Right lobe of liver (tissue), 6 donors: ENCODE measurements around the gene ANKRD13B. TPM values are rescaled to one million over a fixed set of nuclear protein-coding genes. Genes with fewer than 3 reads are reported as not detected.

Experiments used
- ATAC-seq, 4 donors: fragments of 200-7000 bp; cut with Tn5 transposase; one replicate each; pipeline ENCODE4 v1.9.1; 2020; ENCODE audit warnings: mild to moderate bottlenecking in 4 of 4, moderate library complexity in 4 of 4
- DNase-seq, 3 donors: peaks; one replicate each; pipeline ENCODE4 v3.0.0-alpha.2; 2020
- H3K27ac ChIP-seq, 3 donors: fragments of 200-600 bp; one replicate each; pipeline ENCODE4 v1.8.0; 2022
- H3K27me3 ChIP-seq, 2 donors: fragments of 200-600 bp; one replicate each; pipeline ENCODE4 v1.8.0; 2022
- H3K36me3 ChIP-seq, 4 donors: fragments of 200-600 bp; sonication (generic) in 1 of 4; one replicate each; pipeline versions ENCODE4 v1.5.1 to v1.8.0; 2017 to 2022; ENCODE audit warnings: control low read depth in 1 of 4
- H3K4me1 ChIP-seq, 4 donors: fragments of 200-600 bp; sonication (generic) in 1 of 4; one replicate each; pipeline versions ENCODE4 v1.5.1 to v1.8.0; 2017 to 2022; ENCODE audit warnings: control low read depth in 1 of 4
- H3K4me3 ChIP-seq, 3 donors: fragments of 200-600 bp; one replicate each; pipeline ENCODE4 v1.8.0; 2022
- H3K9me3 ChIP-seq, 4 donors: fragments of 200-600 bp; sonication (generic) in 1 of 4; one replicate each; pipeline versions ENCODE4 v1.5.1 to v1.8.0; 2017 to 2022; ENCODE audit warnings: control low read depth in 1 of 4
- POLR2A ChIP-seq: fragments of 450-650 bp; IDR thresholded peaks from one replicate; pipeline ENCODE4 v1.6.1; 2017; ENCODE audit warnings: antibody characterized with exemption, mild to moderate bottlenecking
- WGBS: methylation state at CpG from one replicate; pipeline ENCODE4 v1.1.6; 2018; ENCODE audit warnings: low coverage, low lambda C conversion rate; ENCODE audit not compliant: insufficient coverage; ENCODE audit errors: missing lambda C conversion rate; 5-methylcytosine and 5-hydroxymethylcytosine counted together
- intact Hi-C, 2 donors: fragments of 100-400 bp; cut with DNase I; formaldehyde crosslinking; loops; one replicate each; pipeline versions ENCODE4 v1.11.2 to v1.14.1; 2022
- total RNA-seq, 6 experiments: library from RNA; depleted of rRNA in 2 of 6; stranded (reverse); fragments of >200 nt in 2 of 6; fragmentation: NEBNext Ultra II Directional in 3 of 6; extraction: Animal tissue kit (Norgen Biotek cat#: 25700) in 3 of 6; gene quantifications; one replicate each; pipeline versions ENCODE4 v1.1.0 to v1.2.4, GENCODE V29; 2016 to 2023
- TF ChIP-seq, protein P1 (sequence below), 4 donors: fragments of 200-600 bp in 3 of 4; fragments of 450-650 bp in 1 of 4; IDR thresholded peaks; one replicate each; pipeline versions ENCODE4 v1.5.1 to v1.8.0; 2016 to 2022; ENCODE audit warnings: antibody characterized with exemption in 4 of 4, mild to moderate bottlenecking in 2 of 4
- donor health status: DM: no; HTN: yes; CAD: no.
- donor health status: DM: no; HTN: no; CAD: no.
- donor health status: DM: no; HTN: no; CAD: no.
- donor health status: DM: no; HTN: yes; CAD: no.
- donor health status: DM: no; HTN: yes; CAD: no.

ANKRD13B gene
- total RNA-seq, 6 experiments from 2014 or later, result 0.37 to 1.6 (median 0.88) TPM

DNA sequence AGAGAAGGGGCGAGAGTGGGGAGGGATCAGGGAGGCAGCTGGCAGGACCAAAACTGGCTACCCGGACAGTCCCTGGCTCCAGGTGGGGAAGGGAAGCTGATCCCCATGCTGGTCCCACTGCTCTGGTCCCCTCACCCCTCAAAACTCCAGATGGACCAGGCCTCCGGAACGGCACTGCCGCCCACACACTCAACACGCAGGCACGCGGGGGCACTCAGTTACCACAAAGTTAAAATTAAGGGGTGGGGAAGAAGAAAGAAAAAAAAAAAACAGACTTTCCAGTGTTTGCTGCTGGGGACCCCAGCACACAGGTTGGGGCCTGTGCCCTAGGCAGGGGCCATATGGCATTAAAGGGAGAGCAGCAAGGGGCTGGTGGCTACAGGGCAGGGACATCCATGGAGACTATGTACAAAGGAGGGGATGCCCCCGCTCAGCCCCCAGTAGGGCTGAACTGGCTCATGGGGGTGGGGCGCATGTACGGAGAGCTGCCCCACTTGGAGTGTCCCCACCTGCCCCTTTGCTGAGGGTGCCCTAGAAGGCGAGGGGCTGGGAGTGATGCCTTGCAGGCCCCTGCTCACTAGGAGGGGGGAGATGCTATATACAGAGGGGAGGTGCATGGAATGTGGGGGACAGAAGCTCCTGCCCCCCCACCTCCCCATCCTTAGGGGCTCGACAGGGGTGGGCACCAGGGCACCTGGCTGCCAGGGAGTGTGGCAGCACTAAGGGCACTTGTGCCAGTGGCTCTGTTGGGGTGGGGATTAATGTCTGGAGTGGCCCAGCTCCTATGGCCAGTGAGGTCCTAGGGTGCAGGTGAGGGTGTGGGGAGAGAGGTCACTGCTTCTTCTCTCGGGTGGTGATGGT, 18.8 kb upstream of the ANKRD13B start:
- ATAC-seq, result no peak
- Histone ChIP-seq H3K27me3 (no peaks in the 10 kb centered on the region), H3K36me3 (peaks cover 0 to 13% (median 0%) of the 10 kb centered on the region in 4 donors), H3K4me3 (no peak overlapping the region), H3K27ac (peak overlapping the region in 2 of 3 donors; percentile 26 to 63), H3K9me3 (no peaks in the 10 kb centered on the region), H3K4me1 (peaks cover 0 to 36% (median 15%) of the 10 kb centered on the region in 4 donors)
- DNase-seq, result peak in 2 of 3 donors; percentile 16 to 44
- TF ChIP-seq POLR2A, result no peak
- TF ChIP-seq, protein P1, sequence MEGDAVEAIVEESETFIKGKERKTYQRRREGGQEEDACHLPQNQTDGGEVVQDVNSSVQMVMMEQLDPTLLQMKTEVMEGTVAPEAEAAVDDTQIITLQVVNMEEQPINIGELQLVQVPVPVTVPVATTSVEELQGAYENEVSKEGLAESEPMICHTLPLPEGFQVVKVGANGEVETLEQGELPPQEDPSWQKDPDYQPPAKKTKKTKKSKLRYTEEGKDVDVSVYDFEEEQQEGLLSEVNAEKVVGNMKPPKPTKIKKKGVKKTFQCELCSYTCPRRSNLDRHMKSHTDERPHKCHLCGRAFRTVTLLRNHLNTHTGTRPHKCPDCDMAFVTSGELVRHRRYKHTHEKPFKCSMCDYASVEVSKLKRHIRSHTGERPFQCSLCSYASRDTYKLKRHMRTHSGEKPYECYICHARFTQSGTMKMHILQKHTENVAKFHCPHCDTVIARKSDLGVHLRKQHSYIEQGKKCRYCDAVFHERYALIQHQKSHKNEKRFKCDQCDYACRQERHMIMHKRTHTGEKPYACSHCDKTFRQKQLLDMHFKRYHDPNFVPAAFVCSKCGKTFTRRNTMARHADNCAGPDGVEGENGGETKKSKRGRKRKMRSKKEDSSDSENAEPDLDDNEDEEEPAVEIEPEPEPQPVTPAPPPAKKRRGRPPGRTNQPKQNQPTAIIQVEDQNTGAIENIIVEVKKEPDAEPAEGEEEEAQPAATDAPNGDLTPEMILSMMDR (IDR thresholded peaks at IDR 0.05), result no peak
- WGBS, result 45% methylated on average over 6 of the region's 14 CpGs
- intact Hi-C loops, result no loop called here

DNA sequence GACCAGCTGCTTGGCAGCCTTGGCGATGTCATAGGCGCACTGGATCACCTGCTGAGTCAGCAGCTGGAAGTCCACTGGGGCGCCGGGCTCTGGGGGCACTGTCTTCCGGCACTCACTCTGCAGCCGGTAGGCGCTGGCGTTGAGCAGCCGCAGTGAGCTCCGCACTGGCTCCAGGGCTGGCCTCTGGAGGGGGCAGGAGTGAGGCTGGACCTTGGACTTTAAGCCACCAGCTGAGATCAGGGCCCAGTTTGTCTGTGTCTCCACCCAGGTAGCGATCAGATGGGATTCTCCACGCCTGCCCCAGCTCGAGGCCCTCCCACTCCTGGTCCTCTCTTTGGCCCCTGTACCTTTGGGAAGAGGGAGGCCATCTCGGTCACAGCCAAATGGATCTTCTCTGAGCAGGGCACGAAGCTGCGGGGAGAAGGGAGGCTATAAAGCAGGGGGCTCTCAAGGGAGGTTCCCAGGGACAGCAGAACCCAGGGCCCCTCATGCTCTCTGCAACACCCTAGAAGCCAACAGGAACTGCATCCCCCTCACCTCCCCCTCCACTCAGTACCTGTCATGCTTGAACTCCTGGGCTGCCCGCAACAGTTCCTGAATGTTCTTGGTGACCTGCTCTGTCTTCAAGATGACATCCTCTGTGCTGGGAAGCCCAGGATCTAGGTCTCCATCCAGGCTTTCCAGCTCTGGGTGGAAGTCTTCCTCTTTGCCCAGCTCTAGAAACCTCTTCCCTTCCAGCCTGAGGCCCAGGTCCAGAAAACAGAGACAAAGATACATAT, 18.0 kb upstream of the ANKRD13B start:
- WGBS, result 33% methylated on average over 3 of the region's 17 CpGs
- DNase-seq (peak; percentile 86 to 92 (median 92)), ATAC-seq (peak; percentile 81 to 86 (median 84))
- TF ChIP-seq POLR2A, result peak; percentile 33
- TF ChIP-seq, protein P1 (IDR thresholded peaks at IDR 0.05), result peak in 3 of 4 donors; percentile 10 to 27 (median 22)
- H3K4me3 ChIP-seq, result no peak overlapping the region
- H3K36me3 ChIP-seq, result peaks cover 0 to 18% (median 0%) of the 10 kb centered on the region in 4 donors
- peaks cover 0 to 36% (median 15%) of the 10 kb centered on the region in 4 donors for H3K4me1 ChIP-seq
- intact Hi-C loops, result no loop called here
- H3K27me3 ChIP-seq, result no peaks in the 10 kb centered on the region
- no peaks in the 10 kb centered on the region for H3K9me3 ChIP-seq
- peak overlapping the region in 1 of 3 donors; percentile 63 for H3K27ac ChIP-seq

DNA sequence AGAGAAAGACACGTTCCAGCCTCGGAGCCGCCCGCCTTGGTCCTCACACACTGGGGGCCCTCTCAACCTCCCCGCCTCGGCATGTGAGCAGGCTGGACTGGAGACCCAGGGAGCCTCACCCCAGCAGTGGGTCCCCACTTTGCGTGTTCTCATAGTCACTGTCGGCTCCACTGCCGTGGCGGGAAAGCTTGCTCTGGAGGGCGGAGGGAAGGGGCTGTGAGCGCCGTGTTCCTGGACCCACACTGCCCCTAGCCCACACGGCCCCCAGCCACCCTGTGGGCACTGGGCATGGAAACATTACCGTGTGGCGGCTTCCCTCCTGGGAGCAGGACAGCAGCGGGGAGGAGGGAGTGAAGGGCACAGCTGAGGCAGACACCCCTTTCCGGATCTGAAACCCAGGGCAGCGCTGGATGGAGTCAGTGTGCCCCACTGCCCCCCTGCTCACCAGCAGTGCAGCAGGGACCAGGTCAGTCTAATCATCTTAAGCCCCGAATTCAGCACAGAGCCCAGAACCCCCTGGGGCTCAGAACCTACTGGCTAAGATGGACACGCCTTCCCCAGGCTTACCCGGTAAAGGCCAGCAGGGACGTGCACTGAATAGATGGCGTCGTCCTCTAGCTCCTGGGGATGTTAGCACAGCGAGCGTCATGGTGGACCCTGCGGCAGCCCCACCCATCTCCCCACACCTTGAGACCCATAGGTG, 17.3 kb upstream of the ANKRD13B start:
- Histone ChIP-seq H3K36me3 (peaks cover 0 to 18% (median 0%) of the 10 kb centered on the region in 4 donors), H3K9me3 (no peaks in the 10 kb centered on the region), H3K4me3 (no peak overlapping the region), H3K4me1 (peaks cover 0 to 36% (median 15%) of the 10 kb centered on the region in 4 donors), H3K27me3 (no peaks in the 10 kb centered on the region), H3K27ac (no peak overlapping the region)
- DNase-seq (peak in 2 of 3 donors; percentile 21 to 52), ATAC-seq (no peak)
- TF ChIP-seq, protein P1 (IDR thresholded peaks at IDR 0.05), result no peak
- no peak for TF ChIP-seq POLR2A
- intact Hi-C loops, result no loop called here
- 88% methylated on average over 5 of the region's 28 CpGs for WGBS
